Natural killer cell (primary cell): ENCODE data around the gene ABHD17C. TPM values are rescaled to one million over a fixed set of nuclear protein-coding genes. Genes with fewer than 3 reads are reported as not detected.
A peak's percentile ranks its signal among the peaks of the same experiment; 100 is the strongest.

ENCODE experiments used
- ATAC-seq, 3 donors: fragments of 150-1000 bp in 2 of 3; fragments of 200-7000 bp in 1 of 3; cut with Tn5 transposase; 1 replicate in 1 of 3; 2 replicates in 2 of 3; pipeline ENCODE4 v1.10.0; 2021; ENCODE audit warnings: mild to moderate bottlenecking in 2 of 3, moderate library complexity in 2 of 3
- DNase-seq, 2 donors: peaks; one replicate each; pipeline versions ENCODE4 v3.0.0 to v3.0.0-alpha.2; 2013 to 2021; ENCODE audit warnings: mixed read lengths in 1 of 2
- H3K27ac ChIP-seq: one replicate; pipeline ENCODE4 v1.5.1; 2013; ENCODE audit warnings: mild to moderate bottlenecking, low read length
- H3K27me3 ChIP-seq: one replicate; pipeline ENCODE4 v1.6.1; 2013; ENCODE audit warnings: low read length; ENCODE audit not compliant: control insufficient read depth, insufficient read depth
- H3K36me3 ChIP-seq: one replicate; pipeline ENCODE4 v1.6.1; 2013; ENCODE audit warnings: low read length; ENCODE audit not compliant: control insufficient read depth, insufficient read depth
- H3K4me1 ChIP-seq: one replicate; pipeline ENCODE4 v1.6.1; 2013; ENCODE audit warnings: low read length; ENCODE audit not compliant: control insufficient read depth, insufficient read depth
- H3K4me3 ChIP-seq: one replicate; pipeline ENCODE4 v1.5.1; 2013; ENCODE audit warnings: low read length
- H3K9me3 ChIP-seq: one replicate; pipeline ENCODE4 v1.6.1; 2013; ENCODE audit warnings: low read length; ENCODE audit not compliant: control insufficient read depth, insufficient read depth
- H3K27ac Mint-ChIP-seq, 2 donors: one replicate each; pipeline ENCODE4 v1.8.0; 2022; ENCODE audit warnings: mild to moderate bottlenecking in 2 of 2, mixed read lengths in 2 of 2, moderate library complexity in 1 of 2
- H3K27me3 Mint-ChIP-seq, 2 donors: one replicate each; pipeline ENCODE4 v1.8.0; 2022; ENCODE audit warnings: low read depth in 2 of 2, mixed read lengths in 2 of 2
- H3K36me3 Mint-ChIP-seq: one replicate; pipeline ENCODE4 v1.8.0; 2022; ENCODE audit warnings: mixed read lengths
- H3K4me1 Mint-ChIP-seq, 2 donors: one replicate each; pipeline ENCODE4 v1.8.0; 2022; ENCODE audit warnings: mixed read lengths in 2 of 2
- H3K4me3 Mint-ChIP-seq: one replicate; pipeline ENCODE4 v1.8.0; 2022; ENCODE audit warnings: mild to moderate bottlenecking, moderate library complexity, mixed read lengths
- H3K9me3 Mint-ChIP-seq, 2 donors: one replicate each; pipeline ENCODE4 v1.8.0; 2022; ENCODE audit warnings: mixed read lengths in 2 of 2
- CTCF ChIP-seq: fragments of 200-600 bp; IDR thresholded peaks from one replicate; pipeline ENCODE4 v1.8.0; 2022; ENCODE audit warnings: antibody characterized with exemption
- WGBS: methylation state at CpG from one replicate; pipeline ENCODE4 v1.1.7; 2013; ENCODE audit warnings: missing lambda C conversion rate; ENCODE audit not compliant: insufficient coverage; 5-methylcytosine and 5-hydroxymethylcytosine counted together
- intact Hi-C: fragments of 100-400 bp; cut with micrococcal nuclease; formaldehyde crosslinking; loops from one replicate; pipeline ENCODE4 v1.14.2; 2022
- total RNA-seq, 4 donors: library from RNA; stranded (reverse); fragments of 120-200 nt in 1 of 4; gene quantifications; one replicate each; pipeline versions ENCODE4 v1.2.3 to v1.2.4, GENCODE V29; 2013 to 2022

ABHD17C gene
- total RNA-seq, 3 donors from 2014 or later (not counting 1 experiment from before 2014, with no cell fraction given): 2.4 to 4.4 (median 4.3) TPM

GRCh38 chr15:80697075-80697685 lies 2.1 kb downstream of the ABHD17C start:
- Histone ChIP-seq H3K27me3 (no peaks in the 10 kb centered on the region), H3K4me1 (peaks cover 12% of the 10 kb centered on the region), H3K9me3 (no peaks in the 10 kb centered on the region), H3K27ac (no peak overlapping the region), H3K36me3 (no peaks in the 10 kb centered on the region), H3K4me3 (no peak overlapping the region)
- ATAC-seq: no peak
- Mint-ChIP-seq H3K36me3 (no peaks in the 10 kb centered on the region), H3K4me3 (peak overlapping the region; percentile 92), H3K9me3 (no peaks in the 10 kb centered on the region), H3K4me1 (peaks cover 17 to 29% of the 10 kb centered on the region in 2 donors), H3K27me3 (peaks cover 6 to 11% of the 10 kb centered on the region in 2 donors), H3K27ac (no peak overlapping the region)
- no peak for TF ChIP-seq CTCF
- 99% methylated on average over 5 of the region's 6 CpGs for WGBS
- no peak for DNase-seq
- intact Hi-C loops: no loop called here

GRCh38 chr15:80698676-80699075 lies 3.6 kb downstream of the ABHD17C start:
- Mint-ChIP-seq H3K4me1 (peaks cover 17 to 30% of the 10 kb centered on the region in 2 donors), H3K4me3 (peak overlapping the region; percentile 35), H3K36me3 (no peaks in the 10 kb centered on the region), H3K9me3 (no peaks in the 10 kb centered on the region), H3K27me3 (peaks cover 11 to 14% of the 10 kb centered on the region in 2 donors), H3K27ac (no peak overlapping the region)
- H3K27me3 ChIP-seq: no peaks in the 10 kb centered on the region
- ATAC-seq (no peak), DNase-seq (no peak)
- no peaks in the 10 kb centered on the region for H3K9me3 ChIP-seq
- H3K4me3 ChIP-seq: no peak overlapping the region
- no peak overlapping the region for H3K27ac ChIP-seq
- intact Hi-C loops: no loop called here
- no peak for TF ChIP-seq CTCF
- no peaks in the 10 kb centered on the region for H3K36me3 ChIP-seq
- 100% methylated on average over 1 of the region's 1 CpG for WGBS
- peaks cover 12% of the 10 kb centered on the region for H3K4me1 ChIP-seq

GRCh38 chr15:80699981-80700380 lies 4.9 kb downstream of the ABHD17C start:
- intact Hi-C loops: no loop called here
- H3K4me3 Mint-ChIP-seq: no peak overlapping the region

More at GRCh38 chr15:80699981-80700380, 4.9 kb downstream of the ABHD17C start:
- ATAC-seq (no peak), DNase-seq (no peak)
- Histone ChIP-seq H3K27ac (no peak overlapping the region), H3K36me3 (no peaks in the 10 kb centered on the region), H3K27me3 (no peaks in the 10 kb centered on the region), H3K4me3 (no peak overlapping the region), H3K9me3 (no peaks in the 10 kb centered on the region), H3K4me1 (peaks cover 12% of the 10 kb centered on the region)
- H3K27me3 Mint-ChIP-seq: peaks cover 16 to 21% of the 10 kb centered on the region in 2 donors
- 100% methylated on average over 1 of the region's 1 CpG for WGBS
- no peak for TF ChIP-seq CTCF
- peaks cover 24 to 28% of the 10 kb centered on the region in 2 donors for H3K4me1 Mint-ChIP-seq
- H3K9me3 Mint-ChIP-seq: no peaks in the 10 kb centered on the region
- H3K27ac Mint-ChIP-seq: no peak overlapping the region
- no peaks in the 10 kb centered on the region for H3K36me3 Mint-ChIP-seq
